Cardiac fibroblast (primary cell): ENCODE measurements around the gene DMAP1.

Experiments
- DNase-seq, 2 donors: peaks; one replicate each; pipeline versions ENCODE4 v3.0.0 to v3.0.0-alpha.2; 2010; ENCODE audit warnings: low read depth in 2 of 2
- H3K4me3 ChIP-seq, 2 donors: replicated peaks in 1 of 2; 1 replicate in 1 of 2; 2 replicates in 1 of 2; pipeline ENCODE4 v1.5.1; 2011; ENCODE audit warnings: low read depth in 2 of 2, low read length in 2 of 2, mild to moderate bottlenecking in 2 of 2, moderate library complexity in 1 of 2
- TF ChIP-seq, protein P1 (sequence below): IDR thresholded peaks from one replicate; pipeline ENCODE4 v1.5.1; 2011; ENCODE audit warnings: low read depth, mild to moderate bottlenecking, low read length, inconsistent platforms

The DMAP1 gene

GRCh38 chr1:44220755-44221154 is 7.5 kb downstream of the DMAP1 start:
- TF ChIP-seq, protein P1, sequence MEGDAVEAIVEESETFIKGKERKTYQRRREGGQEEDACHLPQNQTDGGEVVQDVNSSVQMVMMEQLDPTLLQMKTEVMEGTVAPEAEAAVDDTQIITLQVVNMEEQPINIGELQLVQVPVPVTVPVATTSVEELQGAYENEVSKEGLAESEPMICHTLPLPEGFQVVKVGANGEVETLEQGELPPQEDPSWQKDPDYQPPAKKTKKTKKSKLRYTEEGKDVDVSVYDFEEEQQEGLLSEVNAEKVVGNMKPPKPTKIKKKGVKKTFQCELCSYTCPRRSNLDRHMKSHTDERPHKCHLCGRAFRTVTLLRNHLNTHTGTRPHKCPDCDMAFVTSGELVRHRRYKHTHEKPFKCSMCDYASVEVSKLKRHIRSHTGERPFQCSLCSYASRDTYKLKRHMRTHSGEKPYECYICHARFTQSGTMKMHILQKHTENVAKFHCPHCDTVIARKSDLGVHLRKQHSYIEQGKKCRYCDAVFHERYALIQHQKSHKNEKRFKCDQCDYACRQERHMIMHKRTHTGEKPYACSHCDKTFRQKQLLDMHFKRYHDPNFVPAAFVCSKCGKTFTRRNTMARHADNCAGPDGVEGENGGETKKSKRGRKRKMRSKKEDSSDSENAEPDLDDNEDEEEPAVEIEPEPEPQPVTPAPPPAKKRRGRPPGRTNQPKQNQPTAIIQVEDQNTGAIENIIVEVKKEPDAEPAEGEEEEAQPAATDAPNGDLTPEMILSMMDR: no peak
- no peak overlapping the region for H3K4me3 ChIP-seq
- no peak for DNase-seq

GRCh38 chr1:44221769-44222168 is 8.5 kb downstream of the DMAP1 start:
- TF ChIP-seq, protein P1: no peak
- DNase-seq: no peak
- no peak overlapping the region for H3K4me3 ChIP-seq

DNA sequence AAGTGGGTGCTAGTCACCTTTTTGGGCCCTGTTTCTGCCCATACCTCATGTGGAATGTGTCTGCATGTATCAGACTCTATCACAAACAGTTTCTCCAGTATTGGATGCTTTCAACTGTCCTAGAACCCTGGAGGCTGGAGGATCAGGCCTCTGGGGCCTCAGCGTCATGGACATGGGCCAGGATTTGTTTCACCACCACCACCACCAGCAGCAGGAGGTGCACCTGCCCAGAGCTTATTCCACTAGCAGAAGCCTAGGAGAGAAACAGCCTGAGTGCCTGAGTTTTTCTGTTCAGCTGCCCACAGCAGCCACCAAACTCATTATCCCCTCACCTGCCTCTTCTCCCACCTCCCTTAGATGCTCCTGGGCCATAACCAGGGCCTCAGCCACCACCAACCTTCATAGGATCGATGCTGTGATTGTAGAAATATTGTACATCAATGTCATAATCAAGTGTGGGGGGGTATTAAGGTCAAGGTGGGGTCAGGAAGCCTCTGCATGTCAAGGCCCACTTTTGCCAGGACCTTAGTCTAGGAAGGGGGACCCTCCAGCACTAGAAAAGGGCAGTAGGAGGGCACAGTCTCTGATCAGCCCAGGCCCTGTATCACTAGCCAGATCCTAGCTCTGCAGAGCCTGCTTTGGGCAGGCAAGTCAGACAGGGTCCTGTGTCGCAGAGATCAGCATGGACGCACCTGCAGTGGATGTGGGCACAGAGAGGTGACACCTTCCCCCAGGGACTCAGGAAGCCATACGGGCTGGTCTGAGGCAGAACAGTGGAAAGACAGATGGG is 9.3 kb downstream of the DMAP1 start:
- TF ChIP-seq, protein P1: no peak
- H3K4me3 ChIP-seq: no peak overlapping the region

GRCh38 chr1:44223187-44223610 is 9.9 kb downstream of the DMAP1 start:
- no peak for DNase-seq
- TF ChIP-seq, protein P1: no peak
- H3K4me3 ChIP-seq: no peak overlapping the region

More for the DNA sequence above, 9.3 kb downstream of the DMAP1 start:
- no peak for DNase-seq

DNA sequence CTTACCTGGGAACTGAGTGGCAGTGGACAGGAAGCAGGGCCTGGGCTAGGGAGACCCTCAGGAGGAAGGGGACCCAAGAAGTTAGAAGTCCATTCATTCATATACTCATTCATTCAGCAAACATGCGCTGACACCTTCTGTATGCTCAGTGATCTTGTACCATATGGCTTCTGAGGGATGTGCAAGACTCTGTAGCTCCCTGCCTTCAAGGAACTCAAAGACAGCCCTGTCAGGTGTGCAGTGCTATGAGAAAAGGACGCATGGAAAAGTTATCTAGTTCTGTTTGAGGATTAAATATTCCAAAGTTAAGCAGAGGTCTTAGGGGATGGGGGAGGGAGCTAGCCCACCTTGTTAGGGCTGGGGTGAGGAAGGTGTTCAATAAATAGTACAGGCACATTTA is 12.5 kb downstream of the DMAP1 start:
- H3K4me3 ChIP-seq: no peak overlapping the region
- TF ChIP-seq, protein P1: no peak
- DNase-seq: no peak

GRCh38 chr1:44227211-44227610 is 13.9 kb downstream of the DMAP1 start:
- peak in 1 of 2 donors; percentile 24 for DNase-seq
- H3K4me3 ChIP-seq: no peak overlapping the region
- TF ChIP-seq, protein P1: no peak

GRCh38 chr1:44228218-44228617 is 14.9 kb downstream of the DMAP1 start:
- TF ChIP-seq, protein P1: no peak
- H3K4me3 ChIP-seq: no peak overlapping the region
- DNase-seq: no peak
